ENCODE measurements around the gene PDE5A.
"Not testable (repeated sequence)": the region's sequence is repeated elsewhere in the genome, so short reads cannot be mapped to it uniquely, and the experiment has no call there.

The PDE5A gene

GRCh38 chr4:119470737-119471063 lies 157.9 kb downstream of the PDE5A start:
- DNase-seq (ENCODE audit: low spot score), result not testable (repeated sequence)

- not testable (repeated sequence) for DNase-seq (ENCODE audit: low spot score)
Observed at GRCh38 chr4:119470021-119470736, 158.4 kb downstream of the PDE5A start.

GRCh38 chr4:119469039-119469438 lies 159.6 kb downstream of the PDE5A start:
- not testable (repeated sequence) for DNase-seq (ENCODE audit: low spot score)

DNA sequence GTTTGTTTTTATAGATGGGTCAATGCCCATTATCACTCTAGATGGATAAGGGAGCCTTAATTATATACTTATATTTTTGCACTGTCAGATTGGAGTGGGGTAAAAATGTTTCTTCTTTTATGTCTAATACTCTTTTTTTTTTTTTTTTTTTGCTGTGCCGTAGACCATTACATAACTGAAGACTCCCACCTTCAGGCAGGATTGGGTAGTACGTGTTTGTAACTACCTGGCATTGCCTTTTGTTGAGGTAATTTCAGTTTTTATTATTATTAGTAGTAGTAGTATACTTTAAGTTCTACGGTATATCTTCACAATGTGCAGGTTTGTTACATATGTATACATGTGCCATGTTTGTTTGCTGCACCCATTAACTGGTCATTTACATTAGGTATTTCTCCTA lies 165.9 kb downstream of the PDE5A start:
- not testable (repeated sequence) for DNase-seq (ENCODE audit: low spot score)

DNA sequence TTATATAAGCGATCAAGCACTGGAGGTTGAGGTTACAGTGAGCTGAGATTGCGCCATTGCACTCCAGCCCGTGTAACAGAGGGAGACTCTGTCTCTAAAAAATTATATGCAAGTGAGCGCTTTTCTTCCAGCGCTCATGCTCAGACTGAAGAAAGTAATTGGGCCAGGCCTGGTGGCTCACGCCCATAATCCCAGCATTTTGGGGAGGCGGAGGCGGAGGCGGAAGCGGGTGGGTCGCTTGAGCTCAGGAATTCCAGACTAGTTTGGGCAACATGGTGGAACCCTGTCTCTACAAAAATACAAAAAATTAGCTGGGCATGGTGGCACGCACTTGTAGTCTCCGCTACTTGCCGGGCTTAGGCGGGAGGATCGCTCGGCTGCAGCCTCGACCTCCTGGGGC lies 172.9 kb downstream of the PDE5A start:
- DNase-seq (ENCODE audit: low spot score), result not testable (repeated sequence)

GRCh38 chr4:119454491-119455270 lies 173.9 kb downstream of the PDE5A start:
- peak; percentile 94 for DNase-seq (ENCODE audit: low spot score)

- not testable (repeated sequence) for DNase-seq (ENCODE audit: low spot score)
Observed at GRCh38 chr4:119454151-119454490, 174.5 kb downstream of the PDE5A start.

- DNase-seq (ENCODE audit: low spot score), result not testable (repeated sequence)
Observed at GRCh38 chr4:119453286-119453685, 175.3 kb downstream of the PDE5A start.

DNA sequence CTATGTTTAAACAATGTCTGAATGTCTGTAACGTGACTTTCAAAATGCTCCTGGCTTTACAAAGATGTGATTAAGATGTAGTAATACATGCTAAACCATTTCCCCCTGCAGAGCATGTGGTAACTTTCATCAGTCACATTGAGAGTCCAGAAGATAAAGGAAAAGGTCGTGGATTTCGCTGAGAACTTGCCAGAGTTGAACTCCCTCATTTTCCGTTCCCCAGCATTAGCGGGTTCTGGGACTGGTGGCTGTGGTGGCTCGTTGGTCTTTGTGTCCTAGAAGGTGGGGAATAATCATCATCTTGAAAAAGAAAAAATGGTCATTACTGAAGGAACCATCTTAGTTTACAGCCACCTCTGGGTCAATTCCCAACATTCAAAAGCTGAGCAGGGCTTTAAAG lies 178.8 kb downstream of the PDE5A start:
- not testable (repeated sequence) for DNase-seq (ENCODE audit: low spot score)

Measured in globus pallidus (tissue), 1 donor.